SH-SY5Y (cell line): ENCODE results near the gene TSR2.

ENCODE experiments used
- GATA2 ChIP-seq: IDR thresholded peaks from 2 replicates; pipeline ENCODE4 v1.6.1; 2011; ENCODE audit warnings: mild to moderate bottlenecking, low read depth, low read length
- GATA3 ChIP-seq: IDR thresholded peaks from 2 replicates; pipeline ENCODE4 v1.6.1; 2011; ENCODE audit warnings: low read depth, mild to moderate bottlenecking, low read length, moderate library complexity

Gene TSR2

DNA sequence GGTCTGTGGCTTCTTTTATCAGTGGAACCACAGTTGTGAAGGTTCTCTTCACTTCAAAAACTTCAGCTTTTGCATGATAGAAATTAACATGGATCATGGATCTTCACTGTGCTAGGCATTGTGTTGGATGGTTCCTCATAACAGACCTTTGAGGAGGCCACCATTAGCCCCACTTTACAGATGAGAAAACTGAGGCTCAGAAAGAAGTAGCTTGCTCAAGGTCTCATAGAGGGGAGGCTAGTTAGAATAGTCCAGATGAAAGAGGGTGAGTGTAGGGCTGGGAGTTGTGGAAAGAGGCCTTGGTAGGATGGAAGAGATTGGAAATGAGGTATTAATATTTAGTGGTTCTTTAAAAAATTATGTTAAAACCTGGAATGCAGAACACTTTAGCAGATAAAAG is 2.6 kb downstream of the TSR2 start:
- TF ChIP-seq GATA3 (no peak), GATA2 (no peak)

DNA sequence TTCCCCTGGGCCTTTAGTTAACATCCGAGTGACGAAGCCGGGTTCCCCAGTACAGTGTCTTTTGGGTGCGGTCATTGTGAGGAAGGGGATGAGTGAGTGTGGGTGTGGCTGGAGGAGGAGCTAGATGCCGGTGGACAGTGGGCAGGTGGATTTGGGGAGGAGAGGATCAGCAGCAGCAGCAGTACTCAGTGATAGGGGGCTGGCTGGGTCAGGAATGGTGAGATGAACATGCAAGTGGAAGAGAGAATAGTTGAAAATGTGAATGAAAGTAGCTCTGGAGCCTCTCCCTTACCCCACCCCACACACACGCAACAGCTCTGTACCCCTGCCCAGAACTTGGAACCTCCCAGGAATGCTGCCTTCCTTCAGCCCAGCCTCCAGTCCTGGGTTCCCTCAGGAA is 4.5 kb downstream of the TSR2 start:
- TF ChIP-seq GATA3, result no peak
- TF ChIP-seq GATA2, result no peak

DNA sequence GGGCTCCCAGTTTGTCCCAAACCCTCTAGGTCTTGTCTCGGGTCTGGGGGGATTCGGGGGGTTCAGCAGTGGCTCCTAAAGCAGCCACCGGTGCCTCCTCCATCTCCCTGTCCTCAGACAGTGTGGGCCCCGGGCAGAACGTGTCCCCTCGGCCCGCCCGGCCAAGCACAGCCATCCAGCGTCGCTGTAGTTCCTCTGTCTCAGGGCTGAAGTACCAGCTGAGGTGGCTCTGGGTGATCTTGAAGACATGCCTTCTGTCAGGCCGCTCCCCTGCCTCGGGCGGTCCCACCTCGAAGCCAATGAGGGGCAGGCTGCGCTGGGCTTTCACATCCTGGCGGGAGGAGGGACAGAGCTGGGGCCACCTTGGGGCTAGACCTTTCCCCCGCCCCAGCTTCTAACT is 5.9 kb downstream of the TSR2 start:
- no peak for TF ChIP-seq GATA2
- TF ChIP-seq GATA3, result no peak

DNA sequence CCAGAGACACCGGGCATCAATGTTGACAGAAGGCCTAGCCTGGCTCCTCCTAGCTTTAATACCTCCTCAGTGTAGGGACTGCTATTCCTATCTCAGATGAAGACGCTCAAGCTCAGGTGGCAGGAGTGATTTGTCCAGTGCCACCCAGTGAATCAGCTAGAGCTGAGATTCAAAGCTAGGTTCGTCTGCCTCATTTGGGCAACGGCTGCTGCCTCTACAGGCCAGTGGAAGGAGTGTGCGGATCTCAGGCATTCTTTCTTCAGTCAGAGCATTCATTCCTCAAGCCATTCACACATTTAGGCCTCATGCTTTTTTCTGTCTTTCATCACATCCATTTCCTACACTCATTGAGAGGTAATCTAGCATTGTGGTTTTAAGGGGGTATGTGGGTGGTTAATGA is 7.3 kb downstream of the TSR2 start:
- no peak for TF ChIP-seq GATA3
- no peak for TF ChIP-seq GATA2

DNA sequence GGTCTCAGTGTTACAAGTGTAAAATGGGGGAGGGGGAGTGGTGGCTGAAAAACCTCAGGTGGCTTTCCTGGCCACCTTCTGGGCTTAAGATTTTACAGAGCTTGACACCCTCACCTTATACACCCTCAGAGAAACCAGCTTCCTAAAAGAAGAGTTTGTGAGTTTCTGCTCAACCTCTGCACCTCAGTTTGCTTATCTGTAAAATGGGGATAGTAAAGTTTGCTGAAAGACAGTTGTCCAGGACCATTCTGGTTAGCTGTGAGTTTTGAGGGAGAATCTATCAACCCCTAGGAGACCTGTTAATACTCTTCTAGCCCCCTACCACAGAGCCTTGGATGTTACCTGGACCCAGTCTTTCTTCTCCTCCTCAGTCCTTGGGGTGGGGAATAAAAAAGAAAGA is 9.7 kb downstream of the TSR2 start:
- no peak for TF ChIP-seq GATA2
- no peak for TF ChIP-seq GATA3

DNA sequence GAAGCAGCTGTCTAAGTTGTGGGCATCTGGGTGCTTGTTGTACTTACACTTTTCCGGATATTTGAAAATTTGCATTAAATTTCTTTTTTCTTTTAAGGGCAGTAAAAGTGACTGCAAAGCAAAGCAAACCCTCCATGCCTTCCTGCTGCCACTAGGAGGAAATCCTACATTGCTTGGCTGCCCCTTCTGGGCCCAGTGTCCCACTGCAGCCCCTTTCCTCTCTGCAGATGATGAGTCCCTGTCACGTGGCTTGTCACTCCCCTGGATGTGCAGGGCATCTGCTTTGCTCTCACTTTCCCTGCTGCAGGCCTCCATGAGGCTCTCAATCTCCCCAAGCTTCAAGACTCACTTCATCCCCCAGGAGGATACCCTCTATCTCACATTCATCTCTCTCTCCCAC is 12.7 kb downstream of the TSR2 start:
- TF ChIP-seq GATA2 (no peak), GATA3 (no peak)

DNA sequence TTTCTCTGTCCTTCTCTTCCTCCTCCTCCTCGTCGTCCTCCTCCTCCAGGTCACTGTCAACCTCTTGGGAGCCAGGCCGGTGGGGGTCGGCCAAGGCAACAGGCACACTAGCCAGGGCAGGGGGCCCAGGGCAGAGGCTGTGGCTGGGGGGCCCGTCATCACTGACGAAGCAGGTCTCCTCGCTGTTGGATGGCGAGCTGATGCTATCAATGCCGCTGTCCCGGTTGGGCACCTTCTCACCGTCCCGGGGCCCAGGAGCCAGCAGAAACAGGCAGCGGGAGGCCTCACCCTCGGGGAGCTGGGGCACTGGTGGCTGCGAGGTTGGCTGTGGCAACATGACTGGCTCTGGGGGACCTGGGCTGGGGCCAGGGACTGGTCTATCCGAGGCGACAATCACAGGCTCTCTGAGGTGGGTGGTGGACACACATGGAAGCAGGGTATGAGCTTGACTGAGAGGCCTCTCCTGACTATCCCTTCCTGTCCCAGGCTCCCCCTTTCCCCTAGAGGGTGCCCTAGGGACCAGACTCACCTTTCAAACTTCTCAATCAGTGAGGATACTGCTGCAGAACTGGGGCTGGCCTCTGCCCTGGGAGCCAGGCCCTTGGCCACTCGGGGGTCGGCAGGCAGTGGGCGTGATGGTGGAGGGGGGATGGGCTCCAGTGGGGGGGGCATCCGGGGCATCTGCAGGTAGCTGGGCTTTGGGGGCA is 30.0 kb downstream of the TSR2 start:
- TF ChIP-seq GATA3, result no peak
- TF ChIP-seq GATA2, result no peak

DNA sequence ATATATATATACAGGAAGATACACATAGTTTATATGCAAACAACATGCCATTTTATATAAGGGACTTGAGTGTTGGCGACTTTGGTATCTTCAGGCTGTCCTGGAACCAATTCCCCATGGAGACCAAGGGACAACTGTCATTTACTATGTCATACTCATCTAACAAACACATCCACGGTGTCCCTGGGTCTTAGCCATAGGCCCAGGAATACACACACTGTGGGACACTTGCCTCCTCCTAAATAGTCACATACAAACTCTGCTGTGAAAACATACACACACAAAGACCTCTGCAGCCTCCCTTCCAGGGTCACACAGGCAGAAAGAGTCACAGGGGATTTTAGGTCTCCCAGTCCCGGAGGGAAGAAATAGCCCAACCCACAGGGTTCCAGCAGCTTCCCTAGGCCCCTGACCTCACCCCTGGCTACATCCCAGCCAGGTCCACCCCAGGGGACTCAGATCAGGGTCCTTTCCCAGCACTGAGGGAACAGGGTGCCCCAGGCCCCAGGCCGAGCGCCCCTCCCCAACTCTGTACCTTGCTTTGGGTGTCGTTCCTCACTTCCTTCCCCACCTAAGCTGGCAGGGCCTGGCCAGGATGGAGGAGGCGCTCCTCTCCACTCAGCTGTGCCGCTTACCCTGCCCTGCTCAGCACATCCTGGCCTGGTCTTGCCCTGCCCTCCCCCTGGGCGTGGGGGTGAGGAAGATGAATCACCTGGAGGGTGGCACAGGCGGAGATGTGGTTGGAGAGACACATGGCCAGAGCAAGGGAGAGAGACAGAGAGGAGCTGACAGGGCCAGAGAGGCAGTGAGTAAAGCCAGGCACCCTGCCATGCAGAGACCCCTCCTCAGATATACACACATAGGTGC is 34.0 kb downstream of the TSR2 start:
- no peak for TF ChIP-seq GATA2
- no peak for TF ChIP-seq GATA3

DNA sequence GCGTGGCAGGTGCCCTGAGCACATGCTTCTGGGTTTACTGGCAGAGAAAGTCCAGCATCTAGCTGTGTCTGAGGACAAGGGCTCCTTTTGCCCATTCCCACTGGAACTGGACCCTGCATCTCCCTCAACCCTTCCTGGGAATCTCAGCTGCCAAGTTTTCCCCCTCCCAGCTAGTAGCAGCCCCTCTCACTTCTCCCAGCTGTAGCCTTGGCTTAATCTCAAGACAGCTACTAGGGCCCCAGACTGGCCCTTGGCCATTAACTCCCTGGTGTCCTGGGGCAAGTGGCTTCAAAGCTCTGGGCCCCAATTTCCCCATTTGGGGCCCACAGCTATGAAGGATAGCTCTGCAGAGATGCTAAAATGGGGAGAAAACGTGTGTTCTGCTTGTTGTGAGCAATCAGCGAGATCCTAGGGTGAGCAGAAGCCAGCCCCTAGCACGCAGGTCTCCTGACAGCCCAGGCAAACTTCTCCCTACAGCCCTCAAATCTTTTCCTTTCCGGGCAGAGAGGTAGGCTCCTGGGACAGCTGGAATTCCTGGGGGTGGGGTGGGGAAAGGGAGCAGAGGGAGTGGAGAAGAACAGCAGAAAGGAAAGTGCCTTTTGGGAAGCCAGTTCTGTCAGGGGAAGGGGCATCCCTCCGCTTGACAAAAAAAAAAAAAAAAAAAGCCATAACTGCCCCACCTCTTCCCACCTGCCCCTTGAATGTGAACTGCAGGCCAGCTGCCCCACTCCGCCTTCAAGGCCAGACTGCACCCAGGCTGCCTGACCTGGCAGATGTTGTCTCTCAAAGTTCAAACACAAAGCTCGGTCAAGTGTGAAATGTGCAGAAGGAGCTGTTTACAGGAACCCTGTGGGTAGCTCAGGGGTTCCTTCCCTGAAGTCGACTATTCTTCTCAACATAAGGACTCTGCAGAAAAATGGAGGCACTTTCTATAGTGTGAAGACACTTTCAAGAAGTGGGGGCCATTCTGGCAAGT is 39.2 kb downstream of the TSR2 start:
- TF ChIP-seq GATA2 (no peak), GATA3 (no peak)

DNA sequence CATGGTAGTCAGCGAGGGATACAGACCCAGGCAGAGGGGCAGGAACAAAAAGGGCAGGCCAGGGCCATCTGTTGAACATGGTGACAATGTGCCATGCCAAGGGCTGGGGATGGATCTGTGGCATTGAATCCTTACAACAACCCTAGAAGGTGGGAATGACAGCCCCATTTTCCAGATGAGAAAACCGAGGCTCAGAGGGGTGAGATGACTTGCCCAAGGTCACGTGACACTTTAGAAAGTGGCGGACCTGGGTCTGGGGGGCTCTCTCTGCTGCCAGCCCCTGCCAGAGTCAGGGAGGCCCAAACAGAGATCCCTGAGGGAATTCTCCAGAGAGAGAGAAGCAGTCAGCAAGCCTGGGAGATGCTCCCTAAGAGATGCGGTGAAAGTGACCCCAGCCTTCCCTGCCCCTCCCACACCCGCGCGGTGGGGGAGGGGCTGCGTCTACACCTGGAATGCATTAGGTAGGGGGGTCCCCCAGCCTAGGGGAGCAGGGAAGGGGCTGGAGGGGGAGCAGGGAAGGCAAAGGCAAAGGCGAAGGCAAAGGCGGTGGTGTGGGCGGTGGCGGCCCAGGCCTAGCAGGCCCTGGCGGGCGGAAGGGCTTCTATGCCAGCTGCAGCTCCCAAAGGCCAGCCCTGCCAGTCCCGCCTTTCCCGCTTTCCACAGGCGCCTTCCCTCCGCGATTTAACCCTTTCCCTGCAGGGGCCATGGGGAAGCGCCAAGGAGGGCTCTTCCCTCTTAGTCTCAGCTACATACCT is 42.8 kb downstream of the TSR2 start:
- TF ChIP-seq GATA3 (no peak), GATA2 (no peak)

DNA sequence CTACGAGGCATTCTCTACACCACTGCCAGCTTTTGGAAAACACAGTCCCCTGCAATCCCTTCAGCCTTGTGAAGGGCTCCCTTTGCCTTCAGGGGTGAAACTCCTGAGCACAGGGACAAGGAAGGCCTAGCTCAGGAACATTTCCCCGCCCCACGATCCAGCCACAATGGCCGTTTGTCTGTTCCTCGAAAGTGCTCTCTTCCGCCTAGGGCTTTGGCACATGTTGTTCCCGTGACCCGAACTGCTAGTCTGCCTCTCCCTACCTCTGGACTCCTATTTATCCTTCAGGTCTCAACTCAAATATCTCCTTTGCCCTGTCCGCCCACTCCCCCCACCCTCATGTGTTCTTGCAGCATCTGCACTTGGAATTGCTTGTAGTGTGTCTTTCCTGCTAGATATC is 43.7 kb downstream of the TSR2 start:
- TF ChIP-seq GATA3, result no peak

DNA sequence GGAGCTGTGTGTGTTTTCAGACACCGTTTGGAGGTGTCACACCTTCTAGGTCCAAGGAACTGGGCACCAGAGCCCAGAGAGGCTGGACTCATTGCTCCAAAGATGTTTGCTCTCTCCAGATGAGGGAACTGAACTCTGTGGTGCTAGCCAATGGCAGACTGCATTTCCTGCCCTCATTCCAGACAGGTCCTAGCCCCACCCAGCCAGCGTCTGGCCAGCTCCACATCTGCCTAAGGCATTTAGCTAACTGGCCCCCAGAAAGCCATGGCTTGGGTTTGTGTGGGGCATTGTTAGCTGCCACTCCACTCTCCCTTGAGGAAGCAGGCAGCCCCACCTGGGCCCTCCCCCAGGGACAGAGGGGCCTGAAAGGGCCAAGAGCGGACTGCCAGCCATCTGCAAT is 44.5 kb downstream of the TSR2 start:
- TF ChIP-seq GATA3 (no peak), GATA2 (no peak)

DNA sequence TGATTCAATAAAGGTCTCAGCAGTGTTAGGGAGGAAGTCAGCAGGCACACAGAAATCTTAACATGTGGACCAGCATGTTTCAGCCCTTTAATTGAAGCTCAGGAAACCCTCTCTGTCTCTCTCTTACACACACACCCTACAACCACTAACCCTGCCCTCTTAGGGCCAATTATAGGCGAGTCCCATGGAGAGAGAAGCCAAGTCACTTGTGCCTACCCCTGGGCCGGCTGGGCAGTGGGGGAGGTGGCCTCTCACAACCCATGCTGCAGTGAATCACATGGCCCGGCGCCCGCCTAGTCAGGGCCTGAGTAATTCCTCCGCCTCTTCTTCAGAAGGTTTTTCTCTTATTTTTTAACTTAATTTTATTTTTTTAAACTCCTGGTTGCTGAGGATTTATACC is 52.1 kb downstream of the TSR2 start:
- TF ChIP-seq GATA2 (no peak), GATA3 (no peak)
